Neural cell (in vitro differentiated cells): ENCODE results near the gene MSGN1.

Source experiments
- EZH2 ChIP-seq: fragments of 200-600, 300-800 bp; shearing (Covaris generic), sonication (generic); IDR thresholded peaks from 2 replicates; pipeline ENCODE4 v1.6.1; 2014; ENCODE audit warnings: antibody characterized with exemption, low read length, borderline replicate concordance, mild to moderate bottlenecking; ENCODE audit not compliant: insufficient read depth, poor library complexity, severe bottlenecking
- POLR2AphosphoS5 ChIP-seq: IDR thresholded peaks from 2 replicates; pipeline ENCODE4 v1.6.1; 2012
- TAF1 ChIP-seq: IDR thresholded peaks from 2 replicates; pipeline ENCODE4 v1.6.1; 2012; ENCODE audit warnings: low read depth
- TF ChIP-seq, protein P1 (sequence below): fragments of 450-650 bp; IDR thresholded peaks from 2 replicates; pipeline ENCODE4 v1.5.1; 2014; ENCODE audit warnings: antibody characterized with exemption, mild to moderate bottlenecking, moderate library complexity; ENCODE audit not compliant: poor library complexity, severe bottlenecking

DNA sequence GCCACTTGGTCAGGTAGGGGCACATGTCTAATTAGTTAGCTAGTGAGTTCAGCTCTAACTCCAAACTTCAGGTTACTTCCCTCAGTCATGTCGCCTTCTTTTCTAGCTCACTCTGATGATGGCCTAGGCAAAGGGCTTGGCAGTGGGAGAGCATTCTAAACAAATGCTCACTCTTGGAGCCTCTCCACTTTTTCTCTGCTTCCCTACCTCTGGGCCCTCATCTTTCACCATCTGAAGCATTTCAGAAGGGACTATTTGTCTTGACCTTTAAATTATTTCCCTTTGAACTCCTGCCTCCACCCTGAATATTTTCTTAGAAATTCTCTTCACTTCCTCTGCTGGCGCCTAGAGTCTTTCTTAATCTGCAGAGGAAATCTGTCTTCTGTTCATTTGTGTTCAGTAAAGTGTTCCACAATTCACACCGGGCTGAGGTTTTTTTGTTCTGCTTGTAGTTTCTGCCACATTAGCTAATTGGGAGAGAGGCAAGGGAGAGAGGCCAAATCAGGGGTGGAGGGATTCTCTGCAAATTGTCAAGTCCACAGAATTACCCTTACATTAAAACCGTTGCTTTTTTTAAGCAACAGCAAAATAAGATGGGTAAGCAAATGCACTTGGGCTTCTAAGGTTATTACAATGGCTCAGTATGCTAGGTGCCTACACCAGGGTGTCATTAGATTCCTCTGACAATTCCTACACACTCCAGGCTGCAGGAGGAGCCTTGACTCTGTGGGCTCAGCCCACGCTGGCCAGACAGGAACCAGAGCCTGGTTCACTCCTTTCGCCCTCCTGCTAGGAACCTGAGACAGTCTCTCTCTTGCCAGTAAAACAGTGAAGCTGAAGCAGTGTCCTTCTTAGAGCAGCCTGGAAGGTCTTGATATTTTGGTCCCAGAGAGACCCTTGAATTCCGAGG is 5.5 kb downstream of the MSGN1 start:
- TF ChIP-seq, protein P1, sequence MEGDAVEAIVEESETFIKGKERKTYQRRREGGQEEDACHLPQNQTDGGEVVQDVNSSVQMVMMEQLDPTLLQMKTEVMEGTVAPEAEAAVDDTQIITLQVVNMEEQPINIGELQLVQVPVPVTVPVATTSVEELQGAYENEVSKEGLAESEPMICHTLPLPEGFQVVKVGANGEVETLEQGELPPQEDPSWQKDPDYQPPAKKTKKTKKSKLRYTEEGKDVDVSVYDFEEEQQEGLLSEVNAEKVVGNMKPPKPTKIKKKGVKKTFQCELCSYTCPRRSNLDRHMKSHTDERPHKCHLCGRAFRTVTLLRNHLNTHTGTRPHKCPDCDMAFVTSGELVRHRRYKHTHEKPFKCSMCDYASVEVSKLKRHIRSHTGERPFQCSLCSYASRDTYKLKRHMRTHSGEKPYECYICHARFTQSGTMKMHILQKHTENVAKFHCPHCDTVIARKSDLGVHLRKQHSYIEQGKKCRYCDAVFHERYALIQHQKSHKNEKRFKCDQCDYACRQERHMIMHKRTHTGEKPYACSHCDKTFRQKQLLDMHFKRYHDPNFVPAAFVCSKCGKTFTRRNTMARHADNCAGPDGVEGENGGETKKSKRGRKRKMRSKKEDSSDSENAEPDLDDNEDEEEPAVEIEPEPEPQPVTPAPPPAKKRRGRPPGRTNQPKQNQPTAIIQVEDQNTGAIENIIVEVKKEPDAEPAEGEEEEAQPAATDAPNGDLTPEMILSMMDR, result no peak
- TF ChIP-seq POLR2AphosphoS5, result no peak
- no peak for TF ChIP-seq TAF1
- no peak for TF ChIP-seq EZH2
